Raji (cell line): Measurements from ENCODE around the gene TSSK2.

Experiments used
- POLR2A ChIP-seq: IDR thresholded peaks from 2 replicates; pipeline ENCODE4 v1.6.1; 2011; ENCODE audit warnings: low read depth, low read length, control low read depth; ENCODE audit not compliant: insufficient read depth

The TSSK2 gene

DNA sequence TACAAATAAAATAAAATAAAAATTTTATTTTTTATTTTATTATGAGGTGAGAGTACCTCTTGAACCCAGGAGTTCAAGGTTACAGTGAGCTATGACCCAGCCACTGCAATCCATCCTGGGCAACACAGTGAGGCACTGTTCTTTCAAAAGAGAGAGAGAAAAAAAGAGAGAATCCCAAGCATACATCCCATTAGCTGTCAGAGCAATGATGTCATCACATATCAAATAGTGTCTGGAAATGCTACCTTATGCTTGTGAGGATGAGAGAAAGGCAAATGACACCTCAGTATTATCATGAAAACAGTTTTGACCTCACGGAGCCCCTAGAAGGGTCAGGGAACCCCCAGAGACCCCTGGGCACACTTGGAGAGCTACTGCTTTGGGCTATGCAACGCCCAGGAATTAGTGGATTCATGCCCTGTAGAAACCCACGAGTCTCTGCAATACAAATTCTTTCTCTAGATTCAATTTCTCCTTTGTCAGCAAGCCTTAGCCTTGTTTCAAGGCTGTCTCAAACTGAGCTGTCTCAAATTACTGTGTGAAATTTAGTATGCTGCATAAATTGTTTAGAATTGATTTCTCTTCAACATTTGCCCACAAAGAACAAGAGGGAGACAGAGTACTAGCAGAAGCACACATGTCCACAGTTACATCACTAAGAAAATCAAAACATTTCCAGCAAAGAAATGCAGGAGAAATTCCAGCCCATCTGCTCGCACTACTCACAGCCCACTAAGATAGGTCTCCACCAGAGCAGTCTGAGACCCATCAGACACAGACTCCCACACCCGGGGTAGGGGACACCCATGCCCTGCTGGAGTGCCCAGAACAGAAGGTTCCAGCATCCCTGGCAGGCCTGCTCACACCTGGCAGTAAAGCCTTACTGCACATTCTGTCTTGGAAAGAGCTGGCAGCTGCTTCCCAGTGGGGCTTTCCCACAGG, 27.0 kb upstream of the TSSK2 start:
- no peak for TF ChIP-seq POLR2A

DNA sequence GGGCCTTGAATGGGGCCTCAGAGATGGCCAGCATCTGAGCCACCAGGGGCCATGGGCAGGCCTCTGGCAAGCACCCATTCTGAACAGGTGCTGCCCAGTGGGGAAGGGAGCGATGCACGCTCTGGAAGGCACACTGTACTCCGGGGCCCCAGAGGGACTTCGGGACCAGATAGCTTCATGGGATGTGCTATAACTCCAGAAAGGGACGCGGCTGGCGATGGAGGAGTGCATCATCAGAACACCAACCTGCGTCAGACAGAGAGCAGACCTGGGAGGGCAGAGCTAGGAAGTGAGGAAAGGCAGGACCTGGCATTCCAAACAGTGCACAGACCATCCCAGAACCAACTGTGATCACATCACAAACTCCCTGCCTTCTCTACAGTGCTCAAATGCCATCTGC, 25.7 kb upstream of the TSSK2 start:
- TF ChIP-seq POLR2A, result no peak

DNA sequence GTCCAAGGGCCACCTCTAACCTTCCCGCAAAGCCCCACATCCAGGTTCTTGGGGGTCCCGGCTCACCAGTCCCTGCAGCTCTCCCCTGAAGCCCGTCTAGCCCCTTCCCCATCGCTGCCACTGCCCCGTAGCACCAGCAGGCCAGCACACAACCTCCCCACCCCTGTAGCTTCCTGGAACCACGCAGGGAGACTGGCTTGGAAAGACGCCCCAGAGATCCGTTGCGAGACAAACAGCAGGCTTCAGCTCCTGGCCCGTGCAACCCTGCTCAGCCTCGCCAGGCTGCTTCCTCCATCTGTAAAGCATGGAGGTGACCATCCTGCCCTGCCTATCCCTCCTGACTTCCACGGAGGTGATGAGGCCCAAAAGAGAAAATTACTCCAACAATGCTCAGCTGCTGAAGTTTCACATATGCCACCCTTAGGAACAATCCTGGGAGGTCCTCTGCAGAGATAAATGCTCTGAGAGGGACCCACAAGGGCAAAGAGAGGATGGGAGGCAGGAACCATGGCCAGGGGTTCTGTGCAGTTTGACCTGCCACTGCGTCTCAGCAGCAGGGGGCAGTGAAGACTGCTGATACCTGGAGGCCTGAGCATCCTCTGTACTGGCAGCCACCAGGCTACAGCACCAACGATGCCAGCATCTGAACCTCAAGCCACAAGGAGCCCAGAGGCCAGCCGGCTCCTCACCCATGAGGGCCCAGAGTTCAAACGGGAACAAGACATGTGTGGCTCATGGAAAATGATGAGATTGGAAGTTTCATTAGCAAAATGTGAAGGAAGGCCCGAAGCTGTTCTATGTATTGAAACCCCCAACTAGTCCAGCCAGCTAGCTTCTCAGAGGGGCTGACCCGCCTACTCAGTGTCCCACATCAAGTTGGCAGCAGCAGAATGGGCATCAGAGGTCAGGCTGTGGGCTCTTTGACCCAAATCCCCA, 25.0 kb upstream of the TSSK2 start:
- no peak for TF ChIP-seq POLR2A

DNA sequence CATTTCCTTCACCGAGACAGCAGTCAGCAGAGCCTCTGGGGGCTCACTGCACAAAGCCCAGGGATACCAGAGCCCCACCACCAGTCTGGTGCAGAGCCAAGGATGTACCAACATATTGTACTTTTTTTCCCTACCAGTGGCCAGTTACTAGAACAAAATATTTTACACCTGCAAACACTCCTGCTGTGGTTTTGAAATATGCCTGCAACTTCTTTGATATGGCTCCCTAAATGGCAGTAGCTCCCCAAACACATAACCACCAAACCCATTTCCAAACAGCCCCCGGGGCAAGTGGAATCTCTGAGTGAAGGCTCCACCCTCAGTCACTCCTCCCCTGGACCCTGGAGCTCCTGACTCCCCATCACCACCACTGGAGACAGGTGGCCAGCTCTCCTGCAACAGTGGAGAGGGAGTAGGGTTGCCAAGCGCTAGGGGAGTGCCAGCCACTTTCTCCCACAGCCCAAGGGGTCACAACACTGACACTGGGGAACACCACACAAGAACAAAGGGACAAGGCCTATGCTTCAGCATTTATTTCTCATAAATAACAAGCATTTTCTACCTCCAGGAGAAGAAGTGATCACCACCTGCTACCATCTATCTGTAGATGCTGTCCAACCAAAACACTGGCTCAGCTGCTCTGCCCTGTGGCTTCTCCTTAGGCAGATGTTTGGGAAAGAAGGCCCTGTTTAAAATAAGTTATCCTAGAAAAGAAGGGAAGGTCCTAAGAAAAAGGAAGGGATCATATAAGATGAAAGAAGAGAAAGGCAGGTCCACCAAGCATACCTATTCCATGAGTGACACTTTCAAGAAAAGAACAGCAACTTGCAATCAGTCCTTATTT, 24.0 kb upstream of the TSSK2 start:
- no peak for TF ChIP-seq POLR2A

DNA sequence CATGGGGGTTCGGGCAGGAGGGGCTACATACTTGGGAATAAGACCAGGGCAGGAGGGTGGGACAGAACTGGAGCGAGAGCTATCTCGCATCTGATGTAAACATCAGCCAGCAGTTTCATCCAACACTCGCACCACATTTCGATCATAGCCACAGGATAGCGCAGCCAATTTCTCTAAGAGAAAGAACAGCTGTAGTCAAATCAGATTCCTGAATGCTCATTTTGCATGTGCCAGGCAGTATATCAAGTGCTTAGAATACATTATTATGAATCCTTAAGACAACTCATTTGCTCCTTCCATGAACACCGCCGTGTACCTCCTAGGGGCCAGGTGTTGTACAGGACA, 23.4 kb upstream of the TSSK2 start:
- TF ChIP-seq POLR2A, result no peak

DNA sequence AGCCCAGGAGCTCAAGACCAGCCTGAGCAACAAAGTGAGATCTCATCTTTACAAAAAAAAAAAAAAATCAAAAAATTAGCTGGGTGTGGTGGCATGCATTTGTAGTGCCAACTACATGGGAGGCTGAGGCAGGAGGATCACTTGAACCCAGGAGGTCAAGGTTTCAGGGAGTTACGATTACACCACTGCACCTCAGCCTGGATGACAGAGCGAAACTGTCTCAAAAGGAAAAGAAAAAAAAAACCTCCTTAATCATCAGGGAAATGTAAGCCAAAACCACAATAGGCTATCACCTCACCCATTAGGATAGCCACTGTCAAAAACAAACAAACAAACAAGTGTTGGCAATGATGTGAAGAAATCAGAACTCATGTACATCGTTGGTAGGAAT, 22.3 kb upstream of the TSSK2 start:
- no peak for TF ChIP-seq POLR2A

DNA sequence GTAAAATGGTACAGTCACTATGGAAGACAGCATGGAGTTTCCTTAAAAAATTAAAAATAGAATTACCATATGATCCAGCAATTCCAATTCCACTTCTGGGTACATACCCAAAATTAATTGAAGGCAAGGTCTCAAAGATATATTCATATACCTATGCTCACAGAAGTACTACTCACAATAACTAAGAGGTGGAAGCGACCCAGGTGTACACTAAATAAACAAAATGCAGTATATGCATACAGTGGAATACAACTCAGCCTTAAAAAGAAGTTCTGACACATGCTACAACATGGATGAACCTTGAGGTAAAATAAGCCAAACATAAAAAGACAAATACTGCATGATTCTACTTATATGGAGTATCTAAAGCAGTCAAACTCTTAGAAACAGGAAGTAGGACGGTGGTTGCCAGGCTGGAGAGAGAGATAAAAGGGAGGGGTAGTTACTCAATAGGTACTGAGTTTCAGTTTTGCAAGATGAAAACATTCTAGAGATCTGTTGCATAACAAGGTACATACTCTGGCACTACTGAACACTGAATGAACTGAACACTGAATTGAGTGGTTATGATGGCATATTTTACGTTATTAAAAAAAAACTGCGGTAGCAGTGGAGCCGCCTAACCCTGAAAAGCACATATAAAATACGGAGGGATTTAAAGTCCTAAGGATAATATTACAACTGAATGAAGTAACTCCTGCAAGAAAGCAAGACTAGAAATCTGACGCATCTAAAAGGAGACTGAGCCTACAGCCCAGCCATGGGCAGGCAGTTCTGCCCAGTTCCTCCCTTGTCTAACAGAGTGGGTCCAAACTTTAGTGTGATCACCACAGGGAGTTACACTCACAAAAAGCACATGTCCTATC, 21.7 kb upstream of the TSSK2 start:
- no peak for TF ChIP-seq POLR2A

DNA sequence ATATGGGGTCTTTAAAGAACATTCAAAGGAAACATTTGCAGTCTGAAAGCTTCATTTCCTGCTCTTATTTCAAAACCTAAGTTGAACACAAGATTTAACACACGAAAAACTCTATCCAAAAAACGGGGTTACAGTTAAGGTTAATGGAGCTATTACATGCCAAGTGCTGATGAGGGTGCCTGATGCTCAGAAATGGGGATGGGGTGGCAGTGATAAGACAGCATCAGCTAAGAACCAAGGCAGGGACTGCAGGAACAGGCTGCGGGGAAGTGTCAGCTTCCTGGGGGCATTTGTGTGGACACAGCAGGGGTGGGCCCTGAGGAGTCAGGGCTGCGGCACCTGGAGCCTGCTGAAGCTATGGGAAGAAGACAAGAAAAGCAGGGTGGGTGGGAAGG, 21.0 kb upstream of the TSSK2 start:
- TF ChIP-seq POLR2A, result no peak

DNA sequence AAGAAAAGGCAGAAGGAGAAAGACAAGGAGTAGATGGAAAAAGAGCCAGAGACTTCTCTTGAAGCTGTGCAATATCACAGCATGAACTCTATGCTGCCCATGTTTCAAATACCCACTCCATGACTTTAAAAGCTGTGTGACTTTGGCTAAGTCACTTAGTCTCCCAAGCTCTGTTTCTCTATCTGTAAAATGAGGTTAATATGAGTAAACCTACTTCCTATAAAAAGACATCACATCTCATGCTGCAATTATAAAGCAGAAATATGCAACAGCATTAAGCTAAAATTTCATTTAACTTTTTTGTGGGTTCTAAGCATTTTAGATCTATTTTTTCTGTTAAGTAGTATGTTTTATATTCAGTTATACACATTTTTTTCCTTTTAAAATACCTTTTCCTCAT, 20.5 kb upstream of the TSSK2 start:
- TF ChIP-seq POLR2A, result no peak

DNA sequence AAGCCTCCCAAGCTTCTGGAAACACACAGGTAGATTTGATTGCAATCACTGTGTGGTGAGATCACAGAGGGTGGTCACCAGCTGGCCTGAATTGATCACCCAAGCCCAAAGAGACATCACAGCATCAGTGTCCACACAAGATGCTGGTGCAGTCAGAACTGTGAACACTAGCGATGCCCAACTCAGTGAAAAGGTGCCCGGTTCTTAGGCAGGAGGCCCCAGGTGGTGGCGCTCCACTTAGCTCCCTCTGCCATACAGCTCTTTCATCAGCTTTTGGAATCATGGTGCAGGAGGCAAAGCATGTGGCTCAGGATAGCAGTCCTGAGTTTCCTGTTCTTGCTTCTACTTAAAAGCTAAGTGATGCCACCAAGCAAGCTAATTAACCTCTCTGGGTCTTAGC, 20.0 kb upstream of the TSSK2 start:
- TF ChIP-seq POLR2A, result no peak

DNA sequence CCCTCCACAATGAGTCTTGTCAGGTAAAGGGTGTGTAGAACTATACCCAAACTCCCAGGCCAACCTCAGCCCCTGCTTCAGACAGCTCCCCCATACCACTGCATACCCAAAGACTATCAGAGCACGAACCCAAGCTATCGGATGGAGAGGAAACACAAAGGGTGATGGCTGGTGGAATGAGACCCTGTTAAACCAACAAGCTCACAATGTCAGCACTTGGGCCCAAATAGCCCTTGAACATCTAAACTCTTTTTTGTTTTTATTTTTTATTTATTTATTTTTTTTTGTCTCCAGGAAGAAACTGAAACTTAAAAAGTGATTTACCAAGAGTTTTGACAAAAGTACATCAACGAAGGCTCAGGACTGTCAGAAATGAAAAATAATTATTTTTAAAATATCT, 19.5 kb upstream of the TSSK2 start:
- TF ChIP-seq POLR2A, result no peak

DNA sequence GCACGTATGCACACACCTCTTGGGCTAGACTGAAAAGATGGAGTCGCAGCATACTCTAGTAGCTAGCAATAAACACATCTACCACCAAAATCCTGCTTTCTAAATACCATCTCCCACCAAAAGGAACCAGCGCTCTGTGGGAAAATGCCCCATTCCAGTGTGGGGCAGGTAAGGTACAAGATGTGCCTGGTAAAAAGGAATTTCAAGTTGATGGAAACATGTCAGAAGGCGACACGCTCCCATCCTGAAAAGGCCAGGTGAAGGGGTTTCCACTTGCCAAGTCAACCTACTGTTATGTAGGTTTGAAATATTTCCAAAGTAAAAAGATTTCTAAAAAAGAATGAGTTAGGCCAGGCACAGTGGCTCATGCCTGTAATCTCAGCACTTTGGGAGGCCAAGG, 17.7 kb upstream of the TSSK2 start:
- no peak for TF ChIP-seq POLR2A

DNA sequence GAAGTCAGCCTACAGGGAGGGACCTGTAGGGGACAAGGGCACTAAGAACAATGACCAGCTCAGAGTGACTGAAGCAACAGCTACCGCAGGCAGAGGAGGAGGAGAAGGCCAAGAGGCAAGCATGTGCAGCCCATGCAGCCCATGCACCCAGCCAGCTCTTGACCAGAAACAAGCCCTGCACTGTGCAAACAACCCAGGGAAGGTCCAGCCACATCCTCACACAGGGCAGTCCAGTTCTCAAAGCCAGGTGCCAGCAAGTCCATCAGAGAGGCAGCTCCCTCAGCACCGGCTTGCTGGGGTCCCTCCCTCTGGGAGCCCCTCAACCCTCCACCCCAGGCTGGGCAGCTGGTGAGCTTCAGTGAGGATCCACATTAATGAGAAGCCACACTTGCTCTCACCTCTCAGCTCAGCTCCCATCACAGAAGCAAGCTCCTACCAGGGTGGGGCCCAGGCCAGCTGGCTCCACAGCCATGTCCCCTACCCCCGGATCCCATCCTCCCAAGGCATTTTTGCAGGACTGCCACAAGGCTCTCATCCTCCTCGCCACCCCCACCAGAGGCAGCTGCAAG, 16.0 kb upstream of the TSSK2 start:
- TF ChIP-seq POLR2A, result no peak

DNA sequence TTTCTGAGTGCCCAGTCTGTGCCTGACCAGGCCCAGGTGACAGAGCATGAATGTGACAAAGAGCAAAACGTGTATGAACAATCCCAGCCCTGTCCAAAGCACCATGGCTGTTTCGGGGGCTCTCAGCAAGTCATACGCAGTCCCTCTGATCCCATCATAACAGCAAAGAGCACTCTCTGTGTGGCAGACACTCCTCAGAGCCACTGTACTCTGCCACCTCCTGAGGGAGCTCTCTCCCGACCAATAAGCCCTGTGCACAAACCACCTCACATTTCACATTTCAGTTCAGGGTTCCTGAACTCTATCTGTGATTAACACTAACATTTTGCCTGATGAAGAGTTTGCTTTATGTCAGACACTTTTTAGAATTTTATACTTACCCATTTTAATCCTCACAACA, 15.5 kb upstream of the TSSK2 start:
- TF ChIP-seq POLR2A, result no peak
